Right lobe of liver (tissue), 6 donors: ENCODE measurements around the gene DCAF10. TPM values are rescaled to one million over a fixed set of nuclear protein-coding genes. Genes with fewer than 3 reads are reported as not detected.
"Not testable (repeated sequence)": the region's sequence is repeated elsewhere in the genome, so short reads cannot be mapped to it uniquely, and the experiment has no call there.

Source experiments
- ATAC-seq, 4 donors: fragments of 200-7000 bp; cut with Tn5 transposase; one replicate each; pipeline ENCODE4 v1.9.1; 2020; ENCODE audit warnings: mild to moderate bottlenecking in 4 of 4, moderate library complexity in 4 of 4
- DNase-seq, 3 donors: peaks; one replicate each; pipeline ENCODE4 v3.0.0-alpha.2; 2020
- H3K27ac ChIP-seq, 3 donors: fragments of 200-600 bp; one replicate each; pipeline ENCODE4 v1.8.0; 2022
- H3K27me3 ChIP-seq, 2 donors: fragments of 200-600 bp; one replicate each; pipeline ENCODE4 v1.8.0; 2022
- H3K36me3 ChIP-seq, 4 donors: fragments of 200-600 bp; sonication (generic) in 1 of 4; one replicate each; pipeline versions ENCODE4 v1.5.1 to v1.8.0; 2017 to 2022; ENCODE audit warnings: control low read depth in 1 of 4
- H3K4me1 ChIP-seq, 4 donors: fragments of 200-600 bp; sonication (generic) in 1 of 4; one replicate each; pipeline versions ENCODE4 v1.5.1 to v1.8.0; 2017 to 2022; ENCODE audit warnings: control low read depth in 1 of 4
- H3K4me3 ChIP-seq, 3 donors: fragments of 200-600 bp; one replicate each; pipeline ENCODE4 v1.8.0; 2022
- H3K9me3 ChIP-seq, 4 donors: fragments of 200-600 bp; sonication (generic) in 1 of 4; one replicate each; pipeline versions ENCODE4 v1.5.1 to v1.8.0; 2017 to 2022; ENCODE audit warnings: control low read depth in 1 of 4
- CTCF ChIP-seq, 4 donors: fragments of 200-600 bp in 3 of 4; fragments of 450-650 bp in 1 of 4; IDR thresholded peaks; one replicate each; pipeline versions ENCODE4 v1.5.1 to v1.8.0; 2016 to 2022; ENCODE audit warnings: antibody characterized with exemption in 4 of 4, mild to moderate bottlenecking in 2 of 4
- POLR2A ChIP-seq: fragments of 450-650 bp; IDR thresholded peaks from one replicate; pipeline ENCODE4 v1.6.1; 2017; ENCODE audit warnings: antibody characterized with exemption, mild to moderate bottlenecking
- WGBS: methylation state at CpG from one replicate; pipeline ENCODE4 v1.1.6; 2018; ENCODE audit warnings: low coverage, low lambda C conversion rate; ENCODE audit not compliant: insufficient coverage; ENCODE audit errors: missing lambda C conversion rate; 5-methylcytosine and 5-hydroxymethylcytosine counted together
- intact Hi-C, 2 donors: fragments of 100-400 bp; cut with DNase I; formaldehyde crosslinking; loops; one replicate each; pipeline versions ENCODE4 v1.11.2 to v1.14.1; 2022
- total RNA-seq, 6 experiments: library from RNA; depleted of rRNA in 2 of 6; stranded (reverse); fragments of >200 nt in 2 of 6; fragmentation: NEBNext Ultra II Directional in 3 of 6; extraction: Animal tissue kit (Norgen Biotek cat#: 25700) in 3 of 6; gene quantifications; one replicate each; pipeline versions ENCODE4 v1.1.0 to v1.2.4, GENCODE V29; 2016 to 2023
- donor health status: DM: no; HTN: yes; CAD: no.
- donor health status: DM: no; HTN: no; CAD: no.
- donor health status: DM: no; HTN: no; CAD: no.
- donor health status: DM: no; HTN: yes; CAD: no.
- donor health status: DM: no; HTN: yes; CAD: no.

DCAF10 gene
- total RNA-seq, 6 experiments from 2014 or later = 20.1 to 28.3 (median 23.1) TPM

- Histone ChIP-seq H3K27me3 (no peaks in the 10 kb centered on the region), H3K36me3 (no peaks in the 10 kb centered on the region), H3K4me3 (no peak overlapping the region), H3K9me3 (no peaks in the 10 kb centered on the region), H3K27ac (no peak overlapping the region), H3K4me1 (no peaks in the 10 kb centered on the region)
- ATAC-seq = no peak
- WGBS = 94% methylated on average over 1 of the region's 1 CpG
- no peak for DNase-seq
- TF ChIP-seq POLR2A (no peak), CTCF (IDR thresholded peaks at IDR 0.05) (no peak)
- intact Hi-C loops = no loop called here
Observed at GRCh38 chr9:37876376-37876775, 75.8 kb downstream of the DCAF10 start.

GRCh38 chr9:37880916-37881479 is 80.4 kb downstream of the DCAF10 start:
- Histone ChIP-seq H3K27ac (no peak overlapping the region), H3K4me1 (no peaks in the 10 kb centered on the region), H3K36me3 (no peaks in the 10 kb centered on the region), H3K27me3 (no peaks in the 10 kb centered on the region), H3K9me3 (no peaks in the 10 kb centered on the region), H3K4me3 (no peak overlapping the region)
- no peak for TF ChIP-seq CTCF (IDR thresholded peaks at IDR 0.05)
- no peak for TF ChIP-seq POLR2A
- DNase-seq (no peak), ATAC-seq (no peak)
- intact Hi-C loops = no loop called here
- WGBS = 92% methylated on average over 2 of the region's 2 CpGs

- H3K36me3 ChIP-seq, H3K9me3 ChIP-seq, H3K27me3 ChIP-seq, DNase-seq, ATAC-seq, intact Hi-C loops, H3K4me3 ChIP-seq, H3K27ac ChIP-seq, H3K4me1 ChIP-seq: not testable (repeated sequence)
- 39% methylated on average over 3 of the region's 11 CpGs for WGBS
Observed at GRCh38 chr9:37887977-37888583, 87.5 kb downstream of the DCAF10 start.

GRCh38 chr9:37889536-37889935 is 88.9 kb downstream of the DCAF10 start:
- no peaks in the 10 kb centered on the region for H3K27me3 ChIP-seq
- intact Hi-C loops = no loop called here
- no peak for TF ChIP-seq POLR2A
- no peak for TF ChIP-seq CTCF (IDR thresholded peaks at IDR 0.05)
- no peak for ATAC-seq
- peaks cover 0 to 7% (median 0%) of the 10 kb centered on the region in 4 donors for H3K36me3 ChIP-seq
- DNase-seq = no peak
- H3K27ac ChIP-seq = no peak overlapping the region
- H3K9me3 ChIP-seq = no peaks in the 10 kb centered on the region
- H3K4me1 ChIP-seq = no peaks in the 10 kb centered on the region
- H3K4me3 ChIP-seq = no peak overlapping the region

- H3K4me1 ChIP-seq, intact Hi-C loops, ATAC-seq, H3K27me3 ChIP-seq, H3K27ac ChIP-seq, H3K4me3 ChIP-seq, H3K36me3 ChIP-seq, DNase-seq, H3K9me3 ChIP-seq: not testable (repeated sequence)
- WGBS = 100% methylated on average over 1 of the region's 17 CpGs
Observed at GRCh38 chr9:37891042-37891441, 90.4 kb downstream of the DCAF10 start.
